Astrocyte (in vitro differentiated cells and primary cell): ENCODE results near the gene HTR4. TPM values are rescaled to one million over a fixed set of nuclear protein-coding genes. Genes with fewer than 3 reads are reported as not detected.
"Not testable (repeated sequence)": the region's sequence is repeated elsewhere in the genome, so short reads cannot be mapped to it uniquely, and the experiment has no call there.

Experiments used
- DNase-seq: peaks from one replicate; pipeline ENCODE4 v3.0.0-alpha.2; 2010; ENCODE audit warnings: low read depth
- FAIRE-seq: peaks from 2 replicates; lab custom pipeline; 2011; peaks lifted over from hg19 to GRCh38; lab: Jason Lieb, UNC
- H2AFZ ChIP-seq: 2 replicates; pipeline ENCODE4 v1.6.0; 2012; ENCODE audit warnings: low read depth, low read length, inconsistent platforms
- H3K27ac ChIP-seq: 2 replicates; pipeline ENCODE4 v1.5.1; 2011; ENCODE audit warnings: low read depth, low read length, inconsistent platforms
- H3K27me3 ChIP-seq: 2 replicates; pipeline ENCODE4 v1.6.0; 2011; ENCODE audit warnings: low read length, inconsistent platforms; ENCODE audit not compliant: insufficient read depth
- H3K36me3 ChIP-seq: 2 replicates; pipeline ENCODE4 v1.5.1; 2011; ENCODE audit warnings: low read length, inconsistent platforms; ENCODE audit not compliant: insufficient read depth
- H3K4me1 ChIP-seq: 2 replicates; pipeline ENCODE4 v1.5.1; 2011; ENCODE audit warnings: low read length, inconsistent platforms; ENCODE audit not compliant: insufficient read depth
- H3K4me2 ChIP-seq: 2 replicates; pipeline ENCODE4 v1.6.0; 2012; ENCODE audit warnings: low read length, inconsistent platforms
- H3K4me3 ChIP-seq: 2 replicates; pipeline ENCODE4 v1.5.1; 2011; ENCODE audit warnings: low read depth, mild to moderate bottlenecking, low read length, inconsistent platforms; ENCODE audit not compliant: insufficient read depth
- H3K79me2 ChIP-seq: 2 replicates; pipeline ENCODE4 v1.6.0; 2012; ENCODE audit warnings: mild to moderate bottlenecking, low read length, inconsistent platforms; ENCODE audit not compliant: insufficient read depth
- H3K9ac ChIP-seq: 2 replicates; pipeline ENCODE4 v1.6.0; 2012; ENCODE audit warnings: mild to moderate bottlenecking, low read length, inconsistent platforms
- H3K9me3 ChIP-seq: 2 replicates; pipeline ENCODE4 v1.5.1; 2012; ENCODE audit warnings: low read depth, mild to moderate bottlenecking, low read length, inconsistent platforms; ENCODE audit not compliant: insufficient read depth
- H4K20me1 ChIP-seq: 2 replicates; pipeline ENCODE4 v1.6.0; 2012; ENCODE audit warnings: low read length, inconsistent platforms; ENCODE audit not compliant: insufficient read depth
- H3K27ac Mint-ChIP-seq: one replicate; pipeline ENCODE4 v1.8.0; 2021; ENCODE audit warnings: mild to moderate bottlenecking, mixed read lengths; ENCODE audit not compliant: unreplicated experiment
- H3K27me3 Mint-ChIP-seq: one replicate; pipeline ENCODE4 v1.8.0; 2021; ENCODE audit warnings: low read depth, mixed read lengths; ENCODE audit not compliant: unreplicated experiment
- H3K36me3 Mint-ChIP-seq: one replicate; pipeline ENCODE4 v1.8.0; 2021; ENCODE audit warnings: low read depth, mixed read lengths; ENCODE audit not compliant: unreplicated experiment
- H3K4me1 Mint-ChIP-seq: one replicate; pipeline ENCODE4 v1.8.0; 2021; ENCODE audit warnings: low read depth, mixed read lengths; ENCODE audit not compliant: unreplicated experiment
- H3K4me3 Mint-ChIP-seq: one replicate; pipeline ENCODE4 v1.8.0; 2021; ENCODE audit warnings: mild to moderate bottlenecking, moderate library complexity, mixed read lengths; ENCODE audit not compliant: unreplicated experiment
- H3K9me3 Mint-ChIP-seq: one replicate; pipeline ENCODE4 v1.8.0; 2021; ENCODE audit warnings: mild to moderate bottlenecking, mixed read lengths; ENCODE audit not compliant: unreplicated experiment
- EZH2 ChIP-seq: IDR thresholded peaks from 2 replicates; pipeline ENCODE4 v1.6.1; 2012; ENCODE audit warnings: mild to moderate bottlenecking, low read length, inconsistent platforms; ENCODE audit not compliant: insufficient read depth
- total RNA-seq: library from RNA; stranded (reverse); gene quantifications from 2 replicates; pipeline ENCODE4 v1.2.1, GENCODE V29; 2021
- TF ChIP-seq, protein P1 (sequence below): IDR thresholded peaks from 2 replicates; pipeline ENCODE4 v1.5.1; 2011; ENCODE audit warnings: low read depth, mild to moderate bottlenecking, inconsistent platforms, low read length, moderate library complexity; ENCODE audit not compliant: insufficient read depth

The HTR4 gene
- total RNA-seq, 1 donor from 2014 or later = not detected

- no peak overlapping the region for H3K4me3 ChIP-seq
- no peak for TF ChIP-seq EZH2
- TF ChIP-seq, protein P1, sequence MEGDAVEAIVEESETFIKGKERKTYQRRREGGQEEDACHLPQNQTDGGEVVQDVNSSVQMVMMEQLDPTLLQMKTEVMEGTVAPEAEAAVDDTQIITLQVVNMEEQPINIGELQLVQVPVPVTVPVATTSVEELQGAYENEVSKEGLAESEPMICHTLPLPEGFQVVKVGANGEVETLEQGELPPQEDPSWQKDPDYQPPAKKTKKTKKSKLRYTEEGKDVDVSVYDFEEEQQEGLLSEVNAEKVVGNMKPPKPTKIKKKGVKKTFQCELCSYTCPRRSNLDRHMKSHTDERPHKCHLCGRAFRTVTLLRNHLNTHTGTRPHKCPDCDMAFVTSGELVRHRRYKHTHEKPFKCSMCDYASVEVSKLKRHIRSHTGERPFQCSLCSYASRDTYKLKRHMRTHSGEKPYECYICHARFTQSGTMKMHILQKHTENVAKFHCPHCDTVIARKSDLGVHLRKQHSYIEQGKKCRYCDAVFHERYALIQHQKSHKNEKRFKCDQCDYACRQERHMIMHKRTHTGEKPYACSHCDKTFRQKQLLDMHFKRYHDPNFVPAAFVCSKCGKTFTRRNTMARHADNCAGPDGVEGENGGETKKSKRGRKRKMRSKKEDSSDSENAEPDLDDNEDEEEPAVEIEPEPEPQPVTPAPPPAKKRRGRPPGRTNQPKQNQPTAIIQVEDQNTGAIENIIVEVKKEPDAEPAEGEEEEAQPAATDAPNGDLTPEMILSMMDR = no peak
- Mint-ChIP-seq H3K4me1 (peaks cover 3% of the 10 kb centered on the region), H3K27me3 (peaks cover 7% of the 10 kb centered on the region), H3K36me3 (no peaks in the 10 kb centered on the region), H3K9me3 (no peaks in the 10 kb centered on the region), H3K4me3 (no peak overlapping the region), H3K27ac (no peak overlapping the region)
- FAIRE-seq (no peak), DNase-seq (peak; percentile 72)
- no peaks in the 10 kb centered on the region for H3K36me3 ChIP-seq
- H2AFZ ChIP-seq = peak overlapping the region; percentile 45
- peaks cover 13% of the 10 kb centered on the region for H3K27me3 ChIP-seq
- H3K4me1 ChIP-seq = peaks cover 5% of the 10 kb centered on the region
- H3K27ac ChIP-seq = no peak overlapping the region
- no peak overlapping the region for H3K9ac ChIP-seq
- H3K79me2 ChIP-seq = no peaks in the 10 kb centered on the region
- peak overlapping the region; percentile 42 for H3K4me2 ChIP-seq
- H4K20me1 ChIP-seq = no peaks in the 10 kb centered on the region
- no peaks in the 10 kb centered on the region for H3K9me3 ChIP-seq
These were observed 180.3 kb downstream of the HTR4 start for GRCh38 chr5:148474025-148474511.

GRCh38 chr5:148471379-148471778 is 182.9 kb downstream of the HTR4 start:
- no peak overlapping the region for H3K4me3 Mint-ChIP-seq
- Histone ChIP-seq H3K9me3 (no peaks in the 10 kb centered on the region), H2AFZ (no peak overlapping the region), H3K9ac (no peak overlapping the region), H3K4me3 (no peak overlapping the region), H3K4me2 (no peak overlapping the region), H3K27me3 (peaks cover 7% of the 10 kb centered on the region), H3K36me3 (no peaks in the 10 kb centered on the region), H3K27ac (no peak overlapping the region), H4K20me1 (no peaks in the 10 kb centered on the region), H3K79me2 (no peaks in the 10 kb centered on the region), H3K4me1 (peaks cover 5% of the 10 kb centered on the region)
- no peak overlapping the region for H3K27ac Mint-ChIP-seq
- DNase-seq (peak; percentile 46), FAIRE-seq (no peak)
- H3K9me3 Mint-ChIP-seq = no peaks in the 10 kb centered on the region
- no peak for TF ChIP-seq EZH2
- TF ChIP-seq, protein P1 = no peak
- no peaks in the 10 kb centered on the region for H3K36me3 Mint-ChIP-seq
- H3K27me3 Mint-ChIP-seq = no peaks in the 10 kb centered on the region
- H3K4me1 Mint-ChIP-seq = peaks cover 3% of the 10 kb centered on the region

GRCh38 chr5:148469501-148469935 is 184.8 kb downstream of the HTR4 start:
- H3K9me3 ChIP-seq = no peaks in the 10 kb centered on the region
- Mint-ChIP-seq H3K27me3 (no peaks in the 10 kb centered on the region), H3K4me1 (peaks cover 3% of the 10 kb centered on the region), H3K9me3 (no peaks in the 10 kb centered on the region), H3K36me3 (no peaks in the 10 kb centered on the region), H3K4me3 (no peak overlapping the region), H3K27ac (no peak overlapping the region)
- H3K36me3 ChIP-seq = no peaks in the 10 kb centered on the region
- H2AFZ ChIP-seq = peak overlapping the region; percentile 54
- TF ChIP-seq, protein P1 = no peak
- TF ChIP-seq EZH2 = no peak
- no peak overlapping the region for H3K9ac ChIP-seq
- H3K4me1 ChIP-seq = peaks cover 5% of the 10 kb centered on the region
- no peak overlapping the region for H3K27ac ChIP-seq
- DNase-seq = peak; percentile 77
- H4K20me1 ChIP-seq = no peaks in the 10 kb centered on the region
- FAIRE-seq = no peak
- H3K4me3 ChIP-seq = no peak overlapping the region
- no peaks in the 10 kb centered on the region for H3K79me2 ChIP-seq
- peak overlapping the region; percentile 17 for H3K4me2 ChIP-seq
- H3K27me3 ChIP-seq = no peaks in the 10 kb centered on the region

DNA sequence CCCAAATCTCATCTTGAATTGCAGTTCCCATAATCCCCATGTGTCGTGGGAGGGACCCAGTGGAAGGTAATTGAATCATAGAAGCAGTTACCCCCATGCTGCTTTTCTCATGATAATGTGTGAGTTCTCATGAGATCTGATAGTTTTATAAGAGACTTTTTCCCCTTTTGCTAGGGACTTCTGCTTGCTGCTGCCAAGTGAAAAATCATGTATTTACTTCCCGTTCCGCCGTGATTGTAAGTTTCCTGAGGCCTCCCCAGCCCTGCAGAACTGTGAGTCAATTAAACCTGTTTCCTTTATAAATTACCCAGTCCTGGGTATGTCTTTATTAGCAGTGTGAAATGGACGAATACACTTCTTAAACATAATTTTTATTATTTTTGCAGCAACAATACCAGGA is 185.6 kb downstream of the HTR4 start:
- DNase-seq, H3K9me3 Mint-ChIP-seq, H3K9ac ChIP-seq, H3K36me3 Mint-ChIP-seq, H3K4me3 Mint-ChIP-seq, H3K9me3 ChIP-seq, H3K27me3 Mint-ChIP-seq, H3K4me3 ChIP-seq, FAIRE-seq, H3K27me3 ChIP-seq, H3K4me1 Mint-ChIP-seq, H3K27ac Mint-ChIP-seq, H3K36me3 ChIP-seq, H2AFZ ChIP-seq, H3K4me1 ChIP-seq, H3K4me2 ChIP-seq, H3K27ac ChIP-seq, H4K20me1 ChIP-seq, H3K79me2 ChIP-seq: not testable (repeated sequence)
